ENCODE data around the gene ZNF71.

DNA sequence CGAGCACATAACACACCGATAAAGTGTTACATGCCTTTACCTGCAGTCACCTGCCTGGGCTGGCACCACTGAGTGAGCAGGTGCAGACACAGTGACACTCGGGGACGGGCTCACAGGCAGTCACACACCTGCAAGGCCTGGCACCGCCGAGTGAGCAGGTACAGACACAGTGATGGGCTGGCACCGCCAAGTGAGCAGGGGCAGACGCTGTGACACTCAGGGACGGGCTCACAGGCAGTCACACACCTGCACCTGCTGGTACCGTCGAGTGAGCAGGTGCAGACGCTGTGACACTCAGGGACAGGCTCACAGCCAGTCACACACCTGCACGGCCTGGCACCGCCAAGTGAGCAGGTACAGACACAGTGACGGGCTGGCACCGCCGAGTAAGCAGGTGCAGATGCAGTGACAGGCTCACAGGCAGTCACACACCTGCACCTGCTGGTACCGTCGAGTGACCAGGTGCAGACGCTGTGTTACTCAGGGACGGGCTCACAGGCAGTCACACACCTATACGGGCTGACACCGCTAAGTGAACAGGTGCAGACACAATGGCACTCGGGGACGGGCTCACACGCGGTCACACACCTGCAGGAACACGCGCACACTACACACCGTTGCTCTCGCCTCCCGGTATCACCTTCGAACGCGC lies 76.0 kb downstream of the ZNF71 start:
- TF ChIP-seq, protein P1, sequence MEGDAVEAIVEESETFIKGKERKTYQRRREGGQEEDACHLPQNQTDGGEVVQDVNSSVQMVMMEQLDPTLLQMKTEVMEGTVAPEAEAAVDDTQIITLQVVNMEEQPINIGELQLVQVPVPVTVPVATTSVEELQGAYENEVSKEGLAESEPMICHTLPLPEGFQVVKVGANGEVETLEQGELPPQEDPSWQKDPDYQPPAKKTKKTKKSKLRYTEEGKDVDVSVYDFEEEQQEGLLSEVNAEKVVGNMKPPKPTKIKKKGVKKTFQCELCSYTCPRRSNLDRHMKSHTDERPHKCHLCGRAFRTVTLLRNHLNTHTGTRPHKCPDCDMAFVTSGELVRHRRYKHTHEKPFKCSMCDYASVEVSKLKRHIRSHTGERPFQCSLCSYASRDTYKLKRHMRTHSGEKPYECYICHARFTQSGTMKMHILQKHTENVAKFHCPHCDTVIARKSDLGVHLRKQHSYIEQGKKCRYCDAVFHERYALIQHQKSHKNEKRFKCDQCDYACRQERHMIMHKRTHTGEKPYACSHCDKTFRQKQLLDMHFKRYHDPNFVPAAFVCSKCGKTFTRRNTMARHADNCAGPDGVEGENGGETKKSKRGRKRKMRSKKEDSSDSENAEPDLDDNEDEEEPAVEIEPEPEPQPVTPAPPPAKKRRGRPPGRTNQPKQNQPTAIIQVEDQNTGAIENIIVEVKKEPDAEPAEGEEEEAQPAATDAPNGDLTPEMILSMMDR (IDR thresholded peaks at IDR 0.05) = no peak
- TF ChIP-seq EP300 (IDR thresholded peaks at IDR 0.05) (no peak), POLR2A (IDR thresholded peaks at IDR 0.05) (no peak)
